Lower lobe of right lung (tissue), 1 donor: ENCODE measurements around the gene NUTM2A. TPM values are rescaled to one million over a fixed set of nuclear protein-coding genes. Genes with fewer than 3 reads are reported as not detected.

ENCODE experiments used
- total RNA-seq: library from RNA; stranded (reverse); fragmentation: NEBNext Ultra II Directional; extraction: Animal tissue kit (Norgen Biotek cat#: 25700); gene quantifications from one replicate; pipeline ENCODE4 v1.2.1, GENCODE V29; 2021
- donor health status: DM: no; HTN: yes; CAD: no; lungs with severe emphysema.

NUTM2A gene
- total RNA-seq, 1 donor from 2014 or later = 2.3 TPM

Other genes starting within 250 kb of the NUTM2A start
- not detected for gene FAM25A, start 205.2 kb upstream of the NUTM2A start, total RNA-seq
- 125 TPM for gene GLUD1, start 130.6 kb upstream of the NUTM2A start, total RNA-seq
- gene SHLD2, start 130.2 kb upstream of the NUTM2A start, total RNA-seq = 23.2 TPM
- 6.8 TPM for gene NUTM2D, start 132.3 kb downstream of the NUTM2A start, total RNA-seq